Neutrophil (primary cell): ENCODE results near the gene BBOX1.
"Not testable (repeated sequence)": the region's sequence is repeated elsewhere in the genome, so short reads cannot be mapped to it uniquely, and the experiment has no call there.

Source experiments
- H3K27ac ChIP-seq: fragments of 200-600 bp; sonication (generic); 2 replicates; pipeline ENCODE4 v1.5.1; 2016; ENCODE audit warnings: mild to moderate bottlenecking, moderate library complexity
- H3K27me3 ChIP-seq: fragments of 200-600 bp; sonication (generic); 2 replicates; pipeline ENCODE4 v1.6.0; 2016; ENCODE audit warnings: mild to moderate bottlenecking
- H3K36me3 ChIP-seq: fragments of 200-600 bp; sonication (generic); 2 replicates; pipeline ENCODE4 v1.5.1; 2017
- H3K4me1 ChIP-seq, 2 experiments: fragments of 200-600 bp in 1 of 2; sonication (generic) in 1 of 2; 1 replicate in 1 of 2; 2 replicates in 1 of 2; pipeline versions ENCODE4 v1.5.1 to v1.6.1; 2013 to 2016; ENCODE audit warnings: low read depth in 1 of 2, low read length in 1 of 2, mild to moderate bottlenecking in 1 of 2, moderate library complexity in 1 of 2; ENCODE audit not compliant: control insufficient read depth in 1 of 2, insufficient read depth in 1 of 2
- H3K4me3 ChIP-seq, 2 experiments: fragments of 200-600 bp in 1 of 2; sonication (generic) in 1 of 2; 1 replicate in 1 of 2; 2 replicates in 1 of 2; pipeline ENCODE4 v1.5.1; 2013 to 2016; ENCODE audit warnings: low read depth in 1 of 2, low read length in 1 of 2, mild to moderate bottlenecking in 1 of 2, moderate library complexity in 1 of 2
- H3K9me3 ChIP-seq: fragments of 200-600 bp; sonication (generic); 2 replicates; pipeline ENCODE4 v1.5.1; 2016
- TF ChIP-seq, protein P1 (sequence below): fragments of 200-600 bp; sonication (generic); IDR thresholded peaks from 2 replicates; pipeline ENCODE4 v1.5.1; 2016; ENCODE audit warnings: antibody characterized with exemption

The BBOX1 gene

DNA sequence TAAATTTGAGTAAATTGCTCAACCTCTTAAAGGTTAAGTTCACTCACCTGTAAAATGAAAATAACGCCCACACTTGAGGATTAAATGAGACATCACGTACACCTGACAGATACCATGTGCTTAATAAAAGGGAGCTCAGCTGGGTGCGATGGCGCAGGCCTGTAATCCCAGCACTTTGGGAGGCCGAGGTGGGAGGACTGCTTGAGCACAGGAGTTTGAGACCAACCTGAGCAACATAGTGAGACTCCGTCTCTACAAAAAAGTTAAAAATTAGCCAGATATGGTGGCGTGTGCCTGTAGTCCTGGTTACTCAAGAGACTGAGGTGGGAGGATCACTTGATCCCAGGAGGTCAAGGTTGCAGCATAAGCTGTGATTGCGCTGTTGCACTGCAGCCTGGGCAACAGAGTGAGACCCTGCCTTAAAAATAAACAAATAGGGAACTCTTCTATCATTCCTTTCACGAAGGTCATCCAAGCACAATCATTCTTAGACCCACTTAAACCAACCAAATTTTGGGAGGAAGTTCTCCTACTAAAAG is 134.1 kb downstream of the BBOX1 start:
- H3K4me1 ChIP-seq, result no peaks in the 10 kb centered on the region

DNA sequence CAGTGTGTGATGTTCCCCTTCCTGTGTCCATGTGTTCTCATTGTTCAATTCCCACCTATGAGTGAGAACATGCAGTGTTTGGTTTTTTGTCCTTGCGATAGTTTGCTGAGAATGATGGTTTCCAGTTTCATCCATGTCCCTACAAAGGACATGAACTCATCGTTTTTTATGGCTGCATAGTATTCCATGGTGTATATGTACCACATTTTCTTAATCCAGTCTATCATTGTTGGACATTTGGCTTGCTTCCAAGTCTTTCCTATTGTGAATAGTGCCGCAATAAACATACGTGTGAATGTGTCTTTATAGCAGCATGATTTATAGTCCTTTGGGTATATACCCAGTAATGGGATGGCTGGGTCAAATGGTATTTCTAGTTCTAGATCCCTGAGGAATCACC is 134.9 kb downstream of the BBOX1 start:
- H3K27me3 ChIP-seq, H3K9me3 ChIP-seq, H3K4me1 ChIP-seq, H3K27ac ChIP-seq, H3K36me3 ChIP-seq, H3K4me3 ChIP-seq: not testable (repeated sequence)

More for the DNA sequence above, 134.1 kb downstream of the BBOX1 start:
- H3K4me3 ChIP-seq, result no peak overlapping the region
- H3K9me3 ChIP-seq, result no peaks in the 10 kb centered on the region
- TF ChIP-seq, protein P1, sequence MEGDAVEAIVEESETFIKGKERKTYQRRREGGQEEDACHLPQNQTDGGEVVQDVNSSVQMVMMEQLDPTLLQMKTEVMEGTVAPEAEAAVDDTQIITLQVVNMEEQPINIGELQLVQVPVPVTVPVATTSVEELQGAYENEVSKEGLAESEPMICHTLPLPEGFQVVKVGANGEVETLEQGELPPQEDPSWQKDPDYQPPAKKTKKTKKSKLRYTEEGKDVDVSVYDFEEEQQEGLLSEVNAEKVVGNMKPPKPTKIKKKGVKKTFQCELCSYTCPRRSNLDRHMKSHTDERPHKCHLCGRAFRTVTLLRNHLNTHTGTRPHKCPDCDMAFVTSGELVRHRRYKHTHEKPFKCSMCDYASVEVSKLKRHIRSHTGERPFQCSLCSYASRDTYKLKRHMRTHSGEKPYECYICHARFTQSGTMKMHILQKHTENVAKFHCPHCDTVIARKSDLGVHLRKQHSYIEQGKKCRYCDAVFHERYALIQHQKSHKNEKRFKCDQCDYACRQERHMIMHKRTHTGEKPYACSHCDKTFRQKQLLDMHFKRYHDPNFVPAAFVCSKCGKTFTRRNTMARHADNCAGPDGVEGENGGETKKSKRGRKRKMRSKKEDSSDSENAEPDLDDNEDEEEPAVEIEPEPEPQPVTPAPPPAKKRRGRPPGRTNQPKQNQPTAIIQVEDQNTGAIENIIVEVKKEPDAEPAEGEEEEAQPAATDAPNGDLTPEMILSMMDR, result no peak
- H3K36me3 ChIP-seq, result no peaks in the 10 kb centered on the region
- H3K27ac ChIP-seq, result no peak overlapping the region
- no peaks in the 10 kb centered on the region for H3K27me3 ChIP-seq
